ENCODE results near the gene ARHGEF19.
"Not testable (repeated sequence)": the region's sequence is repeated elsewhere in the genome, so short reads cannot be mapped to it uniquely, and the experiment has no call there.

The ARHGEF19 gene

GRCh38 chr1:16246961-16247360, 34.5 kb upstream of the ARHGEF19 start:
- H3K4me2 ChIP-seq (ENCODE audit: low read length), result no peak overlapping the region
- peaks cover 5% of the 10 kb centered on the region; the same call in 1 of the 2 replicates for H3F3A ChIP-seq (ENCODE audit: control insufficient read depth, insufficient read depth)

DNA sequence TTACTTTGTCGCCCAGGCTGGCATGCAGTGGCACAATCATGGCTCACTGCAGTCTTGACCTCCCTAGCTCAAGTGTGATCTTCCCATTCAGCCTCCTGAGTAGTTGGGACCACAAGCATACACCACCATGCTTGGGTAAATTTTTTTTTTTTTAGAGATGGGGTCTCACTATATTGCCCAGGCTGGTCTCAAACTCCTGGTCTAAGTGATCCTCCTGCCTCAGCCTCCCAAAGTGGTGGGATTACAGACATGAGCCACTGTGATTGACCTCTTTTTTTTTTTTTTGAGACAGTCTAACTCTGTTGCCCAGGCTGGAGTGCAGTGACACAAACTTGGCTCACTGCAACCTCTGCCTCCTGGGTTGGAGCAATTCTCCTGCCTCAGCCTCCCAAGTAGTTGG, 33.8 kb upstream of the ARHGEF19 start:
- H4K20me1 ChIP-seq (ENCODE audit: control insufficient read depth, insufficient read depth, low read depth, low read length); H3K27me3 ChIP-seq (ENCODE audit: control insufficient read depth, low read length): not testable (repeated sequence)

More at GRCh38 chr1:16246961-16247360, 34.5 kb upstream of the ARHGEF19 start:
- Histone ChIP-seq H3K9me2 (replicated peaks; ENCODE audit: control insufficient read depth, low read length) (no peaks in the 10 kb centered on the region), H3K79me2 (ENCODE audit: control insufficient read depth, low read length) (no peaks in the 10 kb centered on the region), H3K27me3 (ENCODE audit: control insufficient read depth, low read length) (no peaks in the 10 kb centered on the region), H3K4me1 (ENCODE audit: control insufficient read depth, low read length) (peaks cover 18% of the 10 kb centered on the region), H3K4me3 (ENCODE audit: low read length) (no peak overlapping the region), H3K27ac (ENCODE audit: low read depth, low read length) (no peak overlapping the region), H3K36me3 (ENCODE audit: control insufficient read depth, low read length) (peaks cover 32% of the 10 kb centered on the region), H3K9me3 (ENCODE audit: control insufficient read depth, insufficient read depth, low read length) (no peaks in the 10 kb centered on the region), H4K20me1 (ENCODE audit: control insufficient read depth, insufficient read depth, low read depth, low read length) (no peaks in the 10 kb centered on the region)
- no peak for TF ChIP-seq EZH2phosphoT487 (IDR thresholded peaks at IDR 0.05; ENCODE audit: borderline replicate concordance, low read length)
- TF ChIP-seq, protein P1, sequence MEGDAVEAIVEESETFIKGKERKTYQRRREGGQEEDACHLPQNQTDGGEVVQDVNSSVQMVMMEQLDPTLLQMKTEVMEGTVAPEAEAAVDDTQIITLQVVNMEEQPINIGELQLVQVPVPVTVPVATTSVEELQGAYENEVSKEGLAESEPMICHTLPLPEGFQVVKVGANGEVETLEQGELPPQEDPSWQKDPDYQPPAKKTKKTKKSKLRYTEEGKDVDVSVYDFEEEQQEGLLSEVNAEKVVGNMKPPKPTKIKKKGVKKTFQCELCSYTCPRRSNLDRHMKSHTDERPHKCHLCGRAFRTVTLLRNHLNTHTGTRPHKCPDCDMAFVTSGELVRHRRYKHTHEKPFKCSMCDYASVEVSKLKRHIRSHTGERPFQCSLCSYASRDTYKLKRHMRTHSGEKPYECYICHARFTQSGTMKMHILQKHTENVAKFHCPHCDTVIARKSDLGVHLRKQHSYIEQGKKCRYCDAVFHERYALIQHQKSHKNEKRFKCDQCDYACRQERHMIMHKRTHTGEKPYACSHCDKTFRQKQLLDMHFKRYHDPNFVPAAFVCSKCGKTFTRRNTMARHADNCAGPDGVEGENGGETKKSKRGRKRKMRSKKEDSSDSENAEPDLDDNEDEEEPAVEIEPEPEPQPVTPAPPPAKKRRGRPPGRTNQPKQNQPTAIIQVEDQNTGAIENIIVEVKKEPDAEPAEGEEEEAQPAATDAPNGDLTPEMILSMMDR (IDR thresholded peaks at IDR 0.05; ENCODE audit: low read depth, low read length, poor library complexity, severe bottlenecking), result no peak

DNA sequence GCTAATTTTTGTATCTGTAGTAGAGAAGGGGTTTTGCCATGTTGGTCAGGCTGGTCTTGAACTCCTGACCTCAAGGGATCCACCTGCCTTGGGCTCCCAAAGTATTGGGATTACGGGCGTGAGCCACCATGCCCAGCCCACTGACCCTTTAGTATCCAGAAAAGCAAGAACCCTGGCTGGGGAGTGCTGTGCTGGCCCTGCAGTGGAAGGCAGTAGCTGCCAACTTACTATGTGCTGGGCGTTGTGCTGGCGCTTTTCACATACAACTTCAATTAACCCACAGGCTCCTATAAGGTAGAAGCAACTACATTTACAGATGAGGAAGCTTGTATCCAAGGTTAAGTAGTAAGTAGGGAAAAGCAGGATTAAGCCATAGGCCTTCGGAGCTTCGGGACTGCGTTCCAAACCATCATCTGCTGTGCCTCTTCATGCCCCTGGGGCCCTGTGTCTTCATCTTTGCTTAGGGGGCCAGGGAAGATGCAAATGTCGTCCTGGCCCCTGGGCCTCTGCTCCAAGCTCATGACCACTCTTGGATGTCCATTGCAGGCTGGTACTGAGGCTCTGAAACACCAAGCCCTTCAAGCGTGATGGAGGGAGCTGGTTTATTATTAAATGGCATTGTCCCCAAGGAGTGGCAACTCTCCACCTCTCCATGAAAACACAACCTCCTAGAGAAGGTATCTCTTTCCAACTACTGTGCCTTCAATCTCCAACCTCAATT, 33.2 kb upstream of the ARHGEF19 start:
- Histone ChIP-seq H3K36me3 (ENCODE audit: control insufficient read depth, low read length) (peaks cover 20% of the 10 kb centered on the region), H3K27me3 (ENCODE audit: control insufficient read depth, low read length) (no peaks in the 10 kb centered on the region), H3K27ac (ENCODE audit: low read depth, low read length) (no peak overlapping the region), H3K9me2 (replicated peaks; ENCODE audit: control insufficient read depth, low read length) (no peaks in the 10 kb centered on the region), H3K79me2 (ENCODE audit: control insufficient read depth, low read length) (no peaks in the 10 kb centered on the region), H3F3A (ENCODE audit: control insufficient read depth, insufficient read depth) (peaks cover 5% of the 10 kb centered on the region; the same call in 1 of the 2 replicates), H3K9me3 (ENCODE audit: control insufficient read depth, insufficient read depth, low read length) (no peaks in the 10 kb centered on the region), H4K20me1 (ENCODE audit: control insufficient read depth, insufficient read depth, low read depth, low read length) (no peaks in the 10 kb centered on the region), H3K4me2 (ENCODE audit: low read length) (no peak overlapping the region), H3K4me1 (ENCODE audit: control insufficient read depth, low read length) (peaks cover 18% of the 10 kb centered on the region), H3K4me3 (ENCODE audit: low read length) (no peak overlapping the region)
- TF ChIP-seq EZH2phosphoT487 (IDR thresholded peaks at IDR 0.05; ENCODE audit: borderline replicate concordance, low read length), result no peak
- TF ChIP-seq, protein P1 (IDR thresholded peaks at IDR 0.05; ENCODE audit: low read depth, low read length, poor library complexity, severe bottlenecking), result no peak

More for the DNA sequence above, 33.8 kb upstream of the ARHGEF19 start:
- Histone ChIP-seq H3K4me1 (ENCODE audit: control insufficient read depth, low read length) (peaks cover 18% of the 10 kb centered on the region), H3K36me3 (ENCODE audit: control insufficient read depth, low read length) (peaks cover 25% of the 10 kb centered on the region)
- not testable (repeated sequence) for H3K9me2 ChIP-seq (replicated peaks; ENCODE audit: control insufficient read depth, low read length); H3K4me3 ChIP-seq (ENCODE audit: low read length); H3K27ac ChIP-seq (ENCODE audit: low read depth, low read length); H3K4me2 ChIP-seq (ENCODE audit: low read length); H3K79me2 ChIP-seq (ENCODE audit: control insufficient read depth, low read length); H3K9me3 ChIP-seq (ENCODE audit: control insufficient read depth, insufficient read depth, low read length); H3F3A ChIP-seq (ENCODE audit: control insufficient read depth, insufficient read depth)

DNA sequence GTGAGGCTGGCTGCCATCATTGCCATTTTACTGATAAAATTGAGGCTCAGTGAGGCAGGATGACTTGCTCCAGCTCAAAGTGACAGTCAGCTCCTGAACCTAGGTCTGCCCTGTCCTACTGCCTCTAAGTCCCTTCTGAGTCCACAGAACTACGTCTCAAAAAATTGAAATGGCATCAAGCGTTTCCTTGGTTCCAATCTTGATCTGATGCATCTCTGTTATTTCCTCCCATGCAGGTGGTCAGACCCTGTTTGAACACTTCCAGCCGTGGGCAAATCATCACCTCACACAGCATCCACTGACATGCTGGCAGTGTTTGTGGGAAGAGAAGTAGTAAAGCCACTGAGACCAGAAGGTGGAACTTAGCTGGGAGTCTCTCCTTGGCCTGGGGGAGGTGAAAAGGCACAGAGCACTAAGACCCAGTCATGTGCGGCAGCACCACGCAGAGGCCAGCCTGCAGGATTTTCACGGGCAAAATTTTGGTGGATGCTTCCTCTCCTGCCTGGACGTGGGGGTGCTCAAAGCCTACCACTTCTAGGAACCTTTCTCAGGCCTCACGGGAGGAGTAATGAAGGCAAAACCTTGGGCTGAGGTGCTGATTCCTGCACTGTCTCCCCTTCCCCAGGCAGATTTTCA, 32.3 kb upstream of the ARHGEF19 start:
- peaks cover 5% of the 10 kb centered on the region; the same call in 1 of the 2 replicates for H3F3A ChIP-seq (ENCODE audit: control insufficient read depth, insufficient read depth)
- H3K36me3 ChIP-seq (ENCODE audit: control insufficient read depth, low read length), result peaks cover 19% of the 10 kb centered on the region
- H3K9me2 ChIP-seq (replicated peaks; ENCODE audit: control insufficient read depth, low read length), result no peaks in the 10 kb centered on the region
- no peak overlapping the region for H3K27ac ChIP-seq (ENCODE audit: low read depth, low read length)
- H3K79me2 ChIP-seq (ENCODE audit: control insufficient read depth, low read length), result no peaks in the 10 kb centered on the region
- H3K4me2 ChIP-seq (ENCODE audit: low read length), result no peak overlapping the region
- H3K4me1 ChIP-seq (ENCODE audit: control insufficient read depth, low read length), result peaks cover 15% of the 10 kb centered on the region
- no peak overlapping the region for H3K4me3 ChIP-seq (ENCODE audit: low read length)
- no peaks in the 10 kb centered on the region for H3K9me3 ChIP-seq (ENCODE audit: control insufficient read depth, insufficient read depth, low read length)
- TF ChIP-seq, protein P1 (IDR thresholded peaks at IDR 0.05; ENCODE audit: low read depth, low read length, poor library complexity, severe bottlenecking), result no peak
- TF ChIP-seq EZH2phosphoT487 (IDR thresholded peaks at IDR 0.05; ENCODE audit: borderline replicate concordance, low read length), result no peak
- H3K27me3 ChIP-seq (ENCODE audit: control insufficient read depth, low read length), result no peaks in the 10 kb centered on the region
- H4K20me1 ChIP-seq (ENCODE audit: control insufficient read depth, insufficient read depth, low read depth, low read length), result no peaks in the 10 kb centered on the region

Measured in DOHH2 (cell line).